Measurements from ENCODE around the gene PCP2. TPM values are rescaled to one million over a fixed set of nuclear protein-coding genes. Genes with fewer than 3 reads are reported as not detected.

PCP2 gene
- total RNA-seq, 4 donors from 2014 or later, result not detected

DNA sequence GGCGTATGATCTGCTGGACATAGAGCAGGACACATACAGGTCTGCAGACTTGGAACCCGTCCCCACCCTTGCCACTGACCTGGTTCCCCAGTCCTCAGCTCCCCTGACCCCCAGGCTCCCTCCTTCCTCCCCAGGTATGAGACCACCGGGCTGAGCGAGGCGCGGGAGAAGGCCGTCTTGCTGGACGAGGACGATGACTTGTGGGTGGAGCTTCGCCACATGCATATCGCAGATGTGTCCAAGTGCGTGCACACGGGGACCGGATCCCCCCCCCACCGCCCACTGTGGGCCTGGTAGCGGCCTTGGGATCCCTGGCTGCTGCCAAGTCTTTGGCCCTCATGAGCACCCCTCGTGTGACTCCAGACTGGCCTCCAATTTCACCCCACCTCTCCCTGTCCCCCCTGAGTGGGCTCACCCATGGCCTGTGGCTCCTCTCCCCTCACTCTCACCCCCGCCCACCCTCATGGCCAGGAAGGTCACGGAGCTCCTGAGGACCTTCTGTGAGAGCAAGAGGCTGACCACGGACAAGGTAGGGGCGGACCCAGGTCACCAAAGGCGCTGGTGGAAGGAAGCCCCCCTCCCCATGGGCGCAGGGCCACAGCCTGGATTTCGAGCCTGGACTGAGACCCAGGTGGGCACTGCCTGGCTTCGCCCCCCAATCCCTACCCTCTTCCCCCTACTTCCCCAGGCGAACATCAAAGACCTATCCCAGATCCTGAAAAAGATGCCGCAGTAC lies 8.9 kb upstream of the PCP2 start:
- TF ChIP-seq, protein P1, sequence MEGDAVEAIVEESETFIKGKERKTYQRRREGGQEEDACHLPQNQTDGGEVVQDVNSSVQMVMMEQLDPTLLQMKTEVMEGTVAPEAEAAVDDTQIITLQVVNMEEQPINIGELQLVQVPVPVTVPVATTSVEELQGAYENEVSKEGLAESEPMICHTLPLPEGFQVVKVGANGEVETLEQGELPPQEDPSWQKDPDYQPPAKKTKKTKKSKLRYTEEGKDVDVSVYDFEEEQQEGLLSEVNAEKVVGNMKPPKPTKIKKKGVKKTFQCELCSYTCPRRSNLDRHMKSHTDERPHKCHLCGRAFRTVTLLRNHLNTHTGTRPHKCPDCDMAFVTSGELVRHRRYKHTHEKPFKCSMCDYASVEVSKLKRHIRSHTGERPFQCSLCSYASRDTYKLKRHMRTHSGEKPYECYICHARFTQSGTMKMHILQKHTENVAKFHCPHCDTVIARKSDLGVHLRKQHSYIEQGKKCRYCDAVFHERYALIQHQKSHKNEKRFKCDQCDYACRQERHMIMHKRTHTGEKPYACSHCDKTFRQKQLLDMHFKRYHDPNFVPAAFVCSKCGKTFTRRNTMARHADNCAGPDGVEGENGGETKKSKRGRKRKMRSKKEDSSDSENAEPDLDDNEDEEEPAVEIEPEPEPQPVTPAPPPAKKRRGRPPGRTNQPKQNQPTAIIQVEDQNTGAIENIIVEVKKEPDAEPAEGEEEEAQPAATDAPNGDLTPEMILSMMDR (IDR thresholded peaks at IDR 0.05 in 4 of 5, conservative IDR thresholded peaks at IDR 0.05 in 1 of 5), result no peak
- TF ChIP-seq POLR2A (IDR thresholded peaks at IDR 0.05), result no peak

DNA sequence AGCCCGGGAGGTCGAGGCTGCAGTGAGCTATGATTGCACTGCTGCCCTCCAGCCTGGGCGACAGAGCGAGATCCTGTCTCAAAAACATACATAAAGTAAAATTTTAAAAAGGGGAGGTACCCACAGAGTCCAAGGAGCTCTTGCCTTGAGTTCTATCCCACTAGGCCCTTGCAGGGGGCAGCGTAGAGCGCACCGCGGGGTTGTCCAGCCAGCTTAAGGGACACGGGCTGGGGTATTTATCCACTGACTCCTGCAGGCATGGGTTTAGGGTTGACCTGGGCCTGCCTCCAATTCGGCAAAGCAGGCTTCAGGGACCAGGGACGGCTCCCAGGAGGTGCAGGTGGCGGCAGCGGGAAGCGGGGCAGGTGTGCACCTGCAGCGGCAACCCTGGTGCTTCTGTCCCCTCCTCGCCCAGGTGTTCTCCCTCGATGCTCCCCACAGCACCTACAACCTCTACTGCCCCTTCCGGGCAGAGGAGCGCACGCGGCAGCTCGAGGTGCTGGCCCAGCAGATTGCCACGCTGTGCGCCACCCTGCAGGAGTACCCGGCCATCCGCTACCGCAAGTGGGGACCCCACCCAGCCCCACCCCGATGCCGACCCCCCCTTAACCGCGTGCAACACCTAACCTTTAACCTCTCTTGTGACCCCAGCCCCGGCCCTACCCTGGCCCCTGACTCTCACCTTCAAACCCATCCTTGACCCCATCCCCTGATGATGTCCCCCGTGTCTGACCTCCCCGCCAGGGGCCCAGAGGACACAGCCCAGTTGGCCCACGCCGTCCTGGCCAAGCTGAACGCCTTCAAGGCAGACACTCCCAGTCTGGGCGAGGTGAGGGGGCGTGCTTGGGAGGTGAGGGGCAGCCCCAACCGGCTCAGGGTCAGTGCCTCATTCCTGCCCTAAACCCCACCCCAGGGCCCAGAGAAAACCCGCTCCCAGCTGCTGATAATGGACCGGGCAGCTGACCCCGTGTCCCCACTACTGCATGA lies 8.1 kb upstream of the PCP2 start:
- ATAC-seq (no peak), DNase-seq (no peak)
- H3K9me3 ChIP-seq, result no peaks in the 10 kb centered on the region
- no peaks in the 10 kb centered on the region for H3K4me1 ChIP-seq
- in situ Hi-C loops (cut with MboI; ENCODE audit: low sequenced_read_pairs in 4 of 4) (no loop called here), intact Hi-C loops (cut with DNase I; ENCODE audit: low total_unique reads) (no loop called here)
- no peak overlapping the region for H3K27ac ChIP-seq
- H3K4me3 ChIP-seq, result no peak overlapping the region
- peaks cover 20 to 27% (median 21%) of the 10 kb centered on the region in 3 donors for H3K27me3 ChIP-seq
- TF ChIP-seq, protein P1 (IDR thresholded peaks at IDR 0.05 in 4 of 5, conservative IDR thresholded peaks at IDR 0.05 in 1 of 5), result no peak
- TF ChIP-seq POLR2A (IDR thresholded peaks at IDR 0.05), result no peak
- no peaks in the 10 kb centered on the region for H3K36me3 ChIP-seq

More for the DNA sequence above, 8.9 kb upstream of the PCP2 start:
- DNase-seq, result no peak
- intact Hi-C loops (cut with DNase I; ENCODE audit: low total_unique reads), result no loop called here
- H3K4me1 ChIP-seq, result no peaks in the 10 kb centered on the region
- peaks cover 11 to 18% (median 12%) of the 10 kb centered on the region in 3 donors for H3K27me3 ChIP-seq
- no peak for ATAC-seq
- no peaks in the 10 kb centered on the region for H3K36me3 ChIP-seq
- no peaks in the 10 kb centered on the region for H3K9me3 ChIP-seq
- no peak overlapping the region for H3K27ac ChIP-seq
- H3K4me3 ChIP-seq, result no peak overlapping the region
- in situ Hi-C loops (cut with MboI; ENCODE audit: low sequenced_read_pairs in 4 of 4), result no loop called here

DNA sequence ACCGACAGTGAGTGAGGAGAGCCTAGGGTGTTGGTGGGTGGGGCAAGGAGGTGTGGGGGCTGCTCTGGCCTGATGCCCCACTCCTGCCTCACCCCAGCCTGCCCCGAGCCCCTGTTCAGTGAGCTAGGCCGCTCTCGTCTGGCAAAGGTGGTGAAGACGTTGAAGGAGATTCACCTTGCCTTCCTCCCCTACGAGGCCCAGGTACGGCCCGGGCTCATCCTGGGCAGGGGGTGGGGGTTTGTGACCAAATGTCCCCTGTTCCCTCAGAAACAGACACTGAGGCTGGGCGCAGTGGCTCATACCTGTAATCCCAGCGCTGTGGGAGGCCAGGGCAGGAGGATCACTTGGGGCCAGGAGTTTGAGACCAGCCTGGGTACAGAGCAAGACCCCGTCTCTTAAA lies 7.3 kb upstream of the PCP2 start:
- peaks cover 0 to under 1% of the 10 kb centered on the region in 2 donors for H3K4me1 ChIP-seq
- ATAC-seq, result no peak
- no peaks in the 10 kb centered on the region for H3K36me3 ChIP-seq
- peaks cover 28 to 35% (median 29%) of the 10 kb centered on the region in 3 donors for H3K27me3 ChIP-seq
- in situ Hi-C loops (cut with MboI; ENCODE audit: low sequenced_read_pairs in 4 of 4) (no loop called here), intact Hi-C loops (cut with DNase I; ENCODE audit: low total_unique reads) (no loop called here)
- DNase-seq, result no peak
- TF ChIP-seq POLR2A (IDR thresholded peaks at IDR 0.05), result no peak
- no peak overlapping the region for H3K27ac ChIP-seq
- H3K9me3 ChIP-seq, result no peaks in the 10 kb centered on the region
- no peak overlapping the region for H3K4me3 ChIP-seq

DNA sequence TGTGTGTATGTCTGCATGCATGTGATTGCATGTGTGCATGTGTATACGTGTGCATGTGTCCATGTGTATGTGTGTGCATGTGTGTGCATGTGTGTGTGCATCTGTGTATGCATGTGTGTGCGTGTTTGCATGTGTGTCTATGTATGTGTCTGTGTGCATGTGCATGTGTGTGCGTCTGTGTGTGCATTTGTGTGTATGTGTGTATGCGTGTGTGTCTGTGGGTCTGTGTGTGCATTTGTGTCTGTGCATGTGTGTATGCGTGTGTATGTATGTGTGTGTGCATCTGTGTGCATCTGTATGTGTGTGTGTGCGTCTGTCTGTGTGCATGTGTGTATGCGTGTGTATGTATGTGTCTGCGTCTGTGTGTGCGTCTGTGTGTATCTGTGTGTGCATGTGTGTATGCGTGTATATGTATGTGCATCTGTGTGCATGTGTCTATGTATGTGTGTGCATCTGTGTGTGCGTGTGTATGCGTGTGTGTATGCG lies 6.4 kb upstream of the PCP2 start:
- TF ChIP-seq, protein P1 (IDR thresholded peaks at IDR 0.05 in 4 of 5, conservative IDR thresholded peaks at IDR 0.05 in 1 of 5), result no peak
- Histone ChIP-seq H3K4me3 (no peak overlapping the region), H3K9me3 (no peaks in the 10 kb centered on the region), H3K27me3 (peaks cover 30 to 42% (median 32%) of the 10 kb centered on the region in 3 donors), H3K27ac (no peak overlapping the region), H3K36me3 (no peaks in the 10 kb centered on the region), H3K4me1 (peaks cover 0 to 3% of the 10 kb centered on the region in 2 donors)
- in situ Hi-C loops (cut with MboI; ENCODE audit: low sequenced_read_pairs in 4 of 4), result no loop called here
- DNase-seq (no peak), ATAC-seq (no peak)
- intact Hi-C loops (cut with DNase I; ENCODE audit: low total_unique reads), result no loop called here

Data from gastrocnemius medialis (tissue), 4 donors.